Fibroblast of skin of right biceps (primary cell): ENCODE data around the gene BAZ2B.
A peak's percentile ranks its signal among the peaks of the same experiment; 100 is the strongest.

ENCODE experiments used
- DNase-seq: peaks from one replicate; pipeline ENCODE4 v3.0.0-alpha.2; 2013

BAZ2B gene

DNA sequence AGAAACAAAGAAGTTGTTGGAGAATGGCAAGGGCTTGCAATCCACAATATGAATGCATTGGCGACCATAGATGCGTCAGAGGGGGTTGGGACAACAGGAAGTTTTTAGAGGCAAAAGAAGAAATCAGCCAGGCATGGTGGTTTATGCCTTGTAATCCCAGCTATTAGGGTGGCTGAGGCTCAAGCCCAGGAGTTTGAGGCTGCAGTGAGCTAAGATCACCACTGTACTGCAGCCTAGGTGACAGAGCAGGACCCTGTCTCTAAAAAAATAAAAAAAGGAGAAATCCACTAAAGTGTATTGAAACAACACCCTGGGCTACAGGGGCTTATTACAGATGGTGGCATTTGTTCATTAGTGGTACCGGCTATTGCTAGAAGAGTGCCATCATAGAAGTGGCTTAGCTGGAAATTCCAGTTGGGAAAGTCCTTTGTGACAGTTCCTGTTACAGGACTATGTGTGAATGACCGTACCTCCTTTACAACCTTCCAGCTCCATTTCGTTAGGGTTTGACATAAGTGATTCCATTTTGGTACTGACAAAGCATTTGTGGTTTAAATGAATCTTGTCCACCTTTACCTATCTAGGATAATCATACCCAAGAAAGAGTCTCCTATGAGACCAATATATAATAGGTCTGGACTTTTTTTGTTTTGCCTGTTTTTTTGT, 319.2 kb downstream of the BAZ2B start:
- no peak for DNase-seq

- DNase-seq, result no peak
Observed at GRCh38 chr2:159292157-159292556, 324.2 kb downstream of the BAZ2B start.

DNA sequence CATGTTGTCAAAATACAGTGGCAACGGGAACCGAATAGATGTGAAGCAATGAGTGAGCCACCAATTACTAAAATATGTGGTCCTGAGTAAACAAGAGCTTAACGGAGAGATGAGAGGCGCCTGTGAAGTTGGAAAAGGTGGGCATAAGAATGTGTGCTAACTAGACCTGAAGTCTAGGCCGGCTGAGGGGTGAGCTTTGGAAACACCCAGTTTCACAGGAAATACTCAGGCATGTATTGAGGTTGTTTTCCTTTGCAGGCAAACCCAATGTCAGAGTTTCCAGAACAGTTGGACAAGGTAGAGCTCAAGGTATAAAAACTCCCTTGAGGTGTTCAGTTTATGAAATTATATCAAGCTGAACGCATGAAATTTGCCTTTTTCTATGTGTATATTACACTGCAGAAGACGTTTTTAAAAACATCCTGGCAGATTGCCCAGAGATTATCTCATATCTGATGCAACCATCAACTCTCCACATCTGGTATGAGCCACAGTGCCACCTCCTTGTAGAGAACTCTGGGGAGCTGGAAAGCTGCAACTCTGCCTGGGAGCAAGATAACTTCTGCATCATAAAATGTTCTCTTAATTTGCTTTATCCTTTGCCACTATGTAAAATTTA, 325.9 kb downstream of the BAZ2B start:
- DNase-seq, result peak; percentile 88

DNA sequence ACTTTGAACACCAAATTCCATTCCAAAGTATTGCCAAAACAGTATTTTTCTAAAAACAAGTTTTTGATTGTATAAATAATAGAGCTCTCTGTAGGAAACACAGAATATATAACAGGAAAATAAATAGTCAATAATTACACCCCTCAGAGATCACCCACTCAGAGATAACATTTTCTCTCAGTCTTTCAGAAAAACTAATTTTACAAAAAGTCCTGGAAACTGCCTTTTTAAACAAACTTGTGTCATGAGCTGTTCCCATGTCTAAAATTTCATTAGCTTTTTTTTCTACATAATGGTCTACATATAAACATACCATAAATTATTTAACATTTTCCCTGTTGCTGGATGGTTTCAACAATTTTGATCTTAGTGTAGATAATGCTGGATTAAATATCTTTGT, 328.6 kb downstream of the BAZ2B start:
- no peak for DNase-seq

- peak; percentile 95 for DNase-seq
Observed at GRCh38 chr2:159286709-159287441, 329.5 kb downstream of the BAZ2B start.

DNA sequence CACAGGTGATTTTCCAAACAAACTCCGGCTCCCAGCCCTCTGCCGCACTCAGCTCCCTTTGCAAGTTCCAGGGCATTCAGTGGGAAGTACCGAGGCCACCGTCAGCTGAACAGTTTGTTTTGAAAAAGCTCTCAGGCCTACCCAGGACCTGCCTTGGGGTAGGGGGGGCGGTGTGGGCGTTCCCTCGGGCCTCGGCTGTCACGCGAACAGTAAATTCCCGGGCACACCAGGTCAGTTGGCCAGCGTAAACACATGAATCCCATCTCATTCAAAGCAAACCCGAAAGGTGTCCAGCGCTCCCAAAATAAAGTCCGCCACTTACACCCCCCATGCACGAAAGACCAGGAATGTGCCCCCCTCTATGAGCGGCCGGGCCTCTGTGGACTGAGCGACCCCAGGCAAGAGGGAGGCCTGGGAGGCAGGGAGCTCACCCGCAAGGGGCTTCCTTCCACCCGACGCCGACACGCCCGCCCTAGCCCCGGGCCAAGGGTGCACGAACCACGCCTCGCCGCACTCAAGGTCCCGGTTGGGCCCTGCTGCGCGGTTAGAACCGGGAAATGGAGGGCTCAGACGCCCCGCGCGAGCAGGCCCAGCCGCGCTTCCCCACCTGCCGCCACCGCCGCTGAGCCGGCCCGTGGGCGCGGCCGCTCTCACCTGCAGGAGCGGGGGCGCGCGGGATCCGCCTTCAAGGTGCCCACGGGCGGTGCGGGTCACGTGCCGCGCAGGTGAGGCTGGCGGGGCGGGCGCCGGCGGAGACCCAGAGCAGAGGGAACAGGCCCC, 330.2 kb downstream of the BAZ2B start, which contains the start of gene WDSUB1:
Gene WDSUB1 (minus strand): TSS at position 775 of the 780 bp plus-strand sequence. CDS start 3,634 bp downstream, outside the sequence.
- DNase-seq, result peak; percentile 39

- no peak for DNase-seq
Observed at GRCh38 chr2:159285433-159285832, 330.9 kb downstream of the BAZ2B start.

GRCh38 chr2:159283529-159283928, 332.8 kb downstream of the BAZ2B start:
- no peak for DNase-seq

DNA sequence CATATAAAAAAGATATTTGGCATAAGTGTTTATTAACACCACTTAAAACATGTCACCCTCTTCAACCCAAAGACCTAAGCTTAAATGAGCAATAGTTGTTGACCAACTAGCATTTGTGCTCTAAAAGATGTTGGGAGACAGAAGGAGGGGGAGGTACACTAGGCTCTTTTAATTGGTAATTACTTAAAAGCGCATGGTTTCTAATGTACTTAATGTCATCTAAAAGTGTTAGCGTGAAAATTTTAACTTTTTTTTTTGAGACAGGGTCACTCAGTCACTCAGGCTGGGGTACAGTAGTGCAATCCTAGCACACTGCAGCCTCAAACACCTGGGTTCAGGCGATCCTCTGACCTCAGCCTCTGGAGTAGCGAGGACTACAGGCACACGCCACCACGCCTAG, 335.3 kb downstream of the BAZ2B start:
- DNase-seq, result no peak

GRCh38 chr2:159279700-159280099, 336.6 kb downstream of the BAZ2B start:
- DNase-seq, result no peak

DNA sequence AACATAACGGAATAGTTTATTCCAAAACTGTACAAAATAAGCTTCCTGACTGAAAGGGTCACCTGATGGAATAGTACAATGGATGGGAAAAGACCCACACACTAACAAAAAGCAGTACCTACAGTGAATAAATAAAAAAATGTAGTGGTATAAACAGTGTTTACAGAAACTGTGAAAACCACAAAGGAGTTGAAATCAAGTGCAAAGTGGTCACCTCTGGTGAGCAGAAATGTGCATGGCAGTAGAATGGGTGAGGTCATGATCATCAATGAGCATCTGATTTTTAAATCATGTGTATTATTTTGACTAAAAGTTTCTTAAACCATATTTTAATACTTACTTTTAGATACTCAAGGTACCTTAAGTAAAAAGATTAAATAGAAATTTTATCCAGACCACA, 341.2 kb downstream of the BAZ2B start:
- DNase-seq, result no peak

GRCh38 chr2:159272156-159272555, 344.2 kb downstream of the BAZ2B start:
- no peak for DNase-seq

DNA sequence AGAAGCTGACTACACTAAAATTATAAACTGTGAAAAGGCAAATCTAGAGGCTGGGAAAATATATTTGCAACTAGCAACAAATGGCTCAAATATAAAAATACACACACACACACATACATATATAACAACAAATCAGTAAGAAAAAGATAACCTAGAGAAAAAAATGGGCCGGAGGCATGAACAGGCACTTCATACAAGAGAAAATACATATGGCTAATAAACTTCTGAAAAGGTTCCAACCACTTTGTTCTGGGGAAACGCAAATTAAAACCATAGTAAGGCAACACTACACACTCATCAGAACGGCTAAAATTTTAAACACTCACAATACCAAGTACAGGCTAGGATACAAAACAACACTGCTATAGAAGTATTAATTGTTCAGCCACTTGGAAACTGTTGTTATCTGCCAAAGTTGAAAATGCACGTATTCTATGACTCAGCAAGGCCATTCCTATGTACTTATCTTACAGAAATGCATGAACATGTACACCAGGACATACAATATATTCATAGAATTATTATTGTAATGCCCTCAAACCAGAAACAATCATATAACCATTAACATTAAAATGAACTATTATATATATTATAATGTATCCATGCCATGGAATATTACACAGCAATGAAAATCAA, 345.5 kb downstream of the BAZ2B start:
- no peak for DNase-seq
